GM12878 (cell line): ENCODE results near the gene CEP68.
A peak's percentile ranks its signal among the peaks of the same experiment; 100 is the strongest.

Experiments used
- CTCF ChIP-seq, 3 experiments: IDR thresholded peaks in 2 of 3; conservative IDR thresholded peaks in 1 of 3; 2 replicates each; pipeline ENCODE4 v1.5.1; 2011; ENCODE audit warnings: low read depth in 3 of 3, low read length in 3 of 3, mild to moderate bottlenecking in 3 of 3, control low read depth in 2 of 3, moderate library complexity in 2 of 3, inconsistent platforms in 1 of 3, mixed read lengths in 1 of 3; ENCODE audit not compliant: control insufficient read depth in 2 of 3, insufficient read depth in 1 of 3; ENCODE audit errors: extremely low read depth in 1 of 3
- EGR1 ChIP-seq, 2 experiments: IDR thresholded peaks; 1 replicate in 1 of 2; 2 replicates in 1 of 2; pipeline ENCODE4 v1.6.1; 2011 to 2012; ENCODE audit warnings: low read depth in 2 of 2, low read length in 2 of 2, borderline replicate concordance in 1 of 2, mild to moderate bottlenecking in 1 of 2, moderate library complexity in 1 of 2
- EP300 ChIP-seq, 2 experiments: fragments of 150-350 bp in 1 of 2; IDR thresholded peaks; 2 replicates each; pipeline ENCODE4 v1.6.1; 2011 to 2012; ENCODE audit warnings: low read depth in 2 of 2, low read length in 2 of 2, borderline replicate concordance in 1 of 2, improper control_type of control experiment in 1 of 2, inconsistent platforms in 1 of 2; ENCODE audit not compliant: control insufficient read depth in 1 of 2
- EZH2 ChIP-seq: IDR thresholded peaks from 2 replicates; pipeline ENCODE4 v1.6.1; 2012; ENCODE audit warnings: low read depth, mild to moderate bottlenecking, control low read depth, inconsistent platforms, low read length, borderline replicate concordance; ENCODE audit not compliant: control insufficient read depth
- HDAC2 ChIP-seq: fragments of 200-600 bp; sonication (generic); IDR thresholded peaks from 2 replicates; pipeline ENCODE4 v1.6.1; 2017
- JUND ChIP-seq: IDR thresholded peaks from 2 replicates; pipeline ENCODE4 v1.6.1; 2012; ENCODE audit warnings: low read depth, mild to moderate bottlenecking, low read length, improper control_type of control experiment, moderate library complexity
- KAT2A ChIP-seq: conservative IDR thresholded peaks from 2 replicates; pipeline ENCODE4 v1.6.1; 2011; ENCODE audit warnings: low read depth, low read length; ENCODE audit not compliant: control insufficient read depth
- NFYB ChIP-seq: IDR thresholded peaks from 2 replicates; pipeline ENCODE4 v1.6.1; 2011; ENCODE audit warnings: low read depth, mild to moderate bottlenecking, low read length, improper control_type of control experiment, moderate library complexity; ENCODE audit not compliant: insufficient read depth
- POLR2A ChIP-seq: IDR thresholded peaks from 2 replicates; pipeline ENCODE4 v1.6.1; 2011; ENCODE audit warnings: low read depth, mild to moderate bottlenecking, low read length
- USF2 ChIP-seq: IDR thresholded peaks from 2 replicates; pipeline ENCODE4 v1.6.1; 2011; ENCODE audit warnings: low read depth, low read length, improper control_type of control experiment, borderline replicate concordance
- ZNF217 ChIP-seq: fragments of 450-650 bp; IDR thresholded peaks from 2 replicates; pipeline ENCODE4 v1.6.1; 2017; ENCODE audit warnings: antibody characterized with exemption, mild to moderate bottlenecking

- no peak for TF ChIP-seq ZNF217
- no peak for TF ChIP-seq USF2
- TF ChIP-seq EZH2, result no peak
- TF ChIP-seq EGR1 (IDR thresholded peaks at IDR 0.05; ENCODE audit: borderline replicate concordance in 1 of 2, low read depth in 2 of 2, low read length in 2 of 2), result no peak
- no peak for TF ChIP-seq CTCF (IDR thresholded peaks at IDR 0.05 in 2 of 3, conservative IDR thresholded peaks at IDR 0.05 in 1 of 3; ENCODE audit: control insufficient read depth in 2 of 3, extremely low read depth in 1 of 3, insufficient read depth in 1 of 3, low read depth in 3 of 3, low read length in 3 of 3)
- no peak for TF ChIP-seq JUND
- peak; percentile 62 for TF ChIP-seq POLR2A
- no peak for TF ChIP-seq KAT2A
- TF ChIP-seq EP300 (IDR thresholded peaks at IDR 0.05; ENCODE audit: borderline replicate concordance in 1 of 2, control insufficient read depth in 1 of 2, low read depth in 2 of 2, low read length in 2 of 2), result no peak
- TF ChIP-seq NFYB, result no peak
- no peak for TF ChIP-seq HDAC2
Measured at GRCh38 chr2:65081232-65081685, 25.0 kb downstream of the CEP68 start.
